H1 (cell line): ENCODE results near the gene ZDHHC23. TPM values are rescaled to one million over a fixed set of nuclear protein-coding genes. Genes with fewer than 3 reads are reported as not detected.

ENCODE experiments used
- CTCF ChIA-PET: fragments of 300-600 bp; sonication (Branson Sonifier 250); formaldehyde crosslinking; loops from one replicate; lab custom pipeline; 2021; ENCODE audit not compliant: partially characterized antibody; lab: Charles Lee
- POLR2A ChIA-PET: fragments of 300-600 bp; sonication (Branson Sonifier 250); formaldehyde crosslinking; loops from one replicate; lab custom pipeline; 2021; ENCODE audit warnings: inconsistent platforms; ENCODE audit not compliant: partially characterized antibody; lab: Charles Lee
- DNase-seq, 2 experiments: peaks; one replicate each; pipeline versions ENCODE4 v3.0.0 to v3.0.0-alpha.2; 2010 to 2022; ENCODE audit warnings: low spot score in 2 of 2, low read depth in 1 of 2, mixed read lengths in 1 of 2
- FAIRE-seq: peaks from 2 replicates; lab custom pipeline; 2011; peaks lifted over from hg19 to GRCh38; lab: Jason Lieb, UNC
- H2AFZ ChIP-seq: 2 replicates; pipeline ENCODE4 v1.8.1; 2012; ENCODE audit warnings: low read length, inconsistent platforms
- H2AK5ac ChIP-seq: 2 replicates; pipeline ENCODE4 v1.6.1; 2013; ENCODE audit warnings: low read depth, low read length
- H2BK120ac ChIP-seq: replicated peaks from 2 replicates; pipeline ENCODE3; 2013; ENCODE audit warnings: low read depth, low read length, inconsistent platforms
- H2BK12ac ChIP-seq: 2 replicates; pipeline ENCODE4 v1.6.1; 2013; ENCODE audit warnings: low read depth, low read length
- H2BK15ac ChIP-seq: 2 replicates; pipeline ENCODE4 v1.6.1; 2013; ENCODE audit warnings: low read length
- H2BK20ac ChIP-seq: 2 replicates; pipeline ENCODE4 v1.6.1; 2013; ENCODE audit warnings: low read length
- H2BK5ac ChIP-seq: 2 replicates; pipeline ENCODE4 v1.6.1; 2013; ENCODE audit warnings: low read depth, low read length
- H3K14ac ChIP-seq: 2 replicates; pipeline ENCODE4 v1.6.1; 2013; ENCODE audit warnings: inconsistent platforms; ENCODE audit not compliant: insufficient read length
- H3K18ac ChIP-seq: 2 replicates; pipeline ENCODE4 v1.6.1; 2013; ENCODE audit warnings: low read length; ENCODE audit errors: extremely low read depth
- H3K23ac ChIP-seq: 2 replicates; pipeline ENCODE4 v1.6.1; 2013; ENCODE audit warnings: inconsistent platforms; ENCODE audit not compliant: insufficient read length
- H3K23me2 ChIP-seq: 2 replicates; pipeline ENCODE4 v1.6.1; 2013; ENCODE audit warnings: low read depth, low read length
- H3K27ac ChIP-seq: 2 replicates; pipeline ENCODE4 v1.6.1; 2011; ENCODE audit warnings: low read depth, low read length, inconsistent platforms
- H3K27me3 ChIP-seq, 4 experiments: replicated peaks in 1 of 4; 1 replicate in 1 of 4; 2 replicates in 3 of 4; pipeline versions ENCODE4 v1.6.1 to v1.8.1; 2011 to 2013; ENCODE audit warnings: low read length in 3 of 4, mild to moderate bottlenecking in 3 of 4, inconsistent platforms in 2 of 4, mixed read lengths in 2 of 4, moderate library complexity in 1 of 4; ENCODE audit not compliant: control insufficient read depth in 3 of 4, insufficient read depth in 3 of 4; ENCODE audit errors: extremely low read depth in 1 of 4
- H3K36me3 ChIP-seq, 4 experiments: 2 replicates each; pipeline versions ENCODE4 v1.6.1 to v1.8.1; 2011 to 2013; ENCODE audit warnings: mild to moderate bottlenecking in 4 of 4, low read length in 3 of 4, moderate library complexity in 2 of 4, control low read depth in 1 of 4, inconsistent platforms in 1 of 4; ENCODE audit not compliant: insufficient read depth in 4 of 4, control insufficient read depth in 2 of 4
- H3K4ac ChIP-seq: replicated peaks from 2 replicates; pipeline ENCODE3; 2013; ENCODE audit warnings: low read length, low read depth, mixed read lengths, inconsistent platforms; ENCODE audit not compliant: insufficient read length
- H3K4me1 ChIP-seq, 4 experiments: replicated peaks in 1 of 4; 1 replicate in 1 of 4; 2 replicates in 3 of 4; pipeline versions ENCODE4 v1.6.1 to v1.8.1; 2011 to 2013; ENCODE audit warnings: low read length in 3 of 4, inconsistent platforms in 2 of 4, mixed read lengths in 1 of 4; ENCODE audit not compliant: insufficient read depth in 4 of 4, control insufficient read depth in 3 of 4
- H3K4me2 ChIP-seq, 2 experiments: 2 replicates each; pipeline versions ENCODE4 v1.6.1 to v1.8.1; 2011 to 2013; ENCODE audit warnings: low read depth in 2 of 2, low read length in 2 of 2, control low read depth in 1 of 2, inconsistent platforms in 1 of 2, mild to moderate bottlenecking in 1 of 2; ENCODE audit not compliant: insufficient read depth in 1 of 2
- H3K4me3 ChIP-seq, 4 experiments: fragments of 200-600, 300-600 bp in 1 of 4; sonication (generic), shearing (Covaris generic), sonication (Bioruptor Twin) in 1 of 4; 2 replicates each; pipeline versions ENCODE4 v1.5.1 to v1.8.1; 2011 to 2016; ENCODE audit warnings: low read length in 4 of 4, low read depth in 3 of 4, control low read depth in 2 of 4, inconsistent platforms in 2 of 4, mild to moderate bottlenecking in 2 of 4, mixed read lengths in 1 of 4, moderate library complexity in 1 of 4; ENCODE audit not compliant: insufficient read depth in 2 of 4; ENCODE audit errors: extremely low read depth in 1 of 4
- H3K56ac ChIP-seq: replicated peaks from 2 replicates; pipeline ENCODE3; 2013; ENCODE audit warnings: low read depth, mild to moderate bottlenecking, mixed read lengths, low read length, inconsistent platforms; ENCODE audit not compliant: insufficient read length
- H3K79me1 ChIP-seq: 2 replicates; pipeline ENCODE4 v1.6.1; 2013; ENCODE audit warnings: low read depth, low read length, control low read depth
- H3K79me2 ChIP-seq, 2 experiments: 2 replicates each; pipeline versions ENCODE4 v1.6.1 to v1.8.1; 2012 to 2013; ENCODE audit warnings: low read length in 2 of 2, mild to moderate bottlenecking in 2 of 2, inconsistent platforms in 1 of 2; ENCODE audit not compliant: insufficient read depth in 2 of 2, control insufficient read depth in 1 of 2
- H3K9ac ChIP-seq, 4 experiments: replicated peaks in 1 of 4; 1 replicate in 1 of 4; 2 replicates in 3 of 4; pipeline versions ENCODE4 v1.6.1 to v1.8.1; 2011 to 2013; ENCODE audit warnings: low read depth in 3 of 4, low read length in 3 of 4, control low read depth in 2 of 4, mild to moderate bottlenecking in 2 of 4, moderate library complexity in 2 of 4, inconsistent platforms in 1 of 4; ENCODE audit errors: extremely low read depth in 1 of 4
- H3K9me3 ChIP-seq, 2 experiments: 2 replicates each; pipeline versions ENCODE4 v1.6.1 to v1.8.1; 2012 to 2013; ENCODE audit warnings: mild to moderate bottlenecking in 2 of 2, moderate library complexity in 2 of 2, control low read depth in 1 of 2, inconsistent platforms in 1 of 2, low read depth in 1 of 2, low read length in 1 of 2, mixed read lengths in 1 of 2; ENCODE audit not compliant: insufficient read depth in 2 of 2
- H4K20me1 ChIP-seq, 2 experiments: replicated peaks in 1 of 2; 2 replicates each; pipeline versions ENCODE3 to v1.8.1; 2011 to 2013; ENCODE audit warnings: inconsistent platforms in 2 of 2, low read length in 2 of 2, mild to moderate bottlenecking in 1 of 2; ENCODE audit not compliant: insufficient read depth in 2 of 2, control insufficient read depth in 1 of 2
- H4K5ac ChIP-seq: 2 replicates; pipeline ENCODE4 v1.6.1; 2013; ENCODE audit warnings: low read length, low read depth, mixed read lengths, inconsistent platforms; ENCODE audit not compliant: insufficient read length
- H4K8ac ChIP-seq: 2 replicates; pipeline ENCODE4 v1.8.0; 2013; ENCODE audit warnings: mild to moderate bottlenecking, moderate library complexity, low read length, inconsistent platforms; ENCODE audit not compliant: insufficient read depth; ENCODE audit errors: extremely low read depth
- H4K91ac ChIP-seq: replicated peaks from 2 replicates; pipeline ENCODE3; 2013; ENCODE audit warnings: low read length, mixed read lengths, inconsistent platforms; ENCODE audit not compliant: insufficient read length
- JUND ChIP-seq: IDR thresholded peaks from 2 replicates; pipeline ENCODE4 v1.6.1; 2011; ENCODE audit warnings: mild to moderate bottlenecking, improper control_type of control experiment, low read length
- NRF1 ChIP-seq: IDR thresholded peaks from 2 replicates; pipeline ENCODE4 v1.6.1; 2011; ENCODE audit warnings: mild to moderate bottlenecking, low read depth, low read length, improper control_type of control experiment
- SP2 ChIP-seq: IDR thresholded peaks from 2 replicates; pipeline ENCODE4 v1.6.1; 2012; ENCODE audit warnings: mild to moderate bottlenecking, low read length, inconsistent platforms
- SUZ12 ChIP-seq: fragments of 200-600 bp; sonication (generic); IDR thresholded peaks from 2 replicates; pipeline ENCODE4 v1.6.1; 2012; ENCODE audit warnings: mild to moderate bottlenecking, inconsistent platforms, low read length, moderate library complexity, mixed read lengths
- WGBS, 2 experiments: shearing (Covaris generic) in 1 of 2; methylation state at CpG; one replicate each; pipeline versions ENCODE4 v1.1.6 to v1.1.7; 2013 to 2015; ENCODE audit warnings: low lambda C conversion rate in 2 of 2, mixed read lengths in 2 of 2, inconsistent platforms in 1 of 2, low coverage in 1 of 2, missing lambda C conversion rate in 1 of 2; ENCODE audit not compliant: insufficient replicate concordance in 2 of 2, insufficient coverage in 1 of 2, insufficient read length in 1 of 2; ENCODE audit errors: extremely low coverage in 1 of 2, missing lambda C conversion rate in 1 of 2; 5-methylcytosine and 5-hydroxymethylcytosine counted together
- polyA plus RNA-seq, 7 experiments: library from polyadenylated mRNA; depleted of rRNA in 3 of 7; stranded (reverse) in 5 of 7; unstranded in 2 of 7; fragments of >200 nt in 5 of 7; fragments of 200-250 nt in 2 of 7; gene quantifications; 1 replicate in 5 of 7; 2 replicates in 1 of 7; 4 replicates in 1 of 7; pipeline versions ENCODE4 v1.2.1 to v1.2.3, GENCODE V29; 2011 to 2013; ENCODE audit warnings: missing spikeins in 2 of 7, mixed read lengths in 2 of 7
- total RNA-seq: library from RNA; stranded (reverse); fragmentation: NEBNext Ultra II Directional; extraction: Animal tissue kit (Norgen Biotek cat#: 25700); gene quantifications from 2 replicates; pipeline ENCODE4 v1.2.1, GENCODE V29; 2021

ZDHHC23 gene
- total and polyA plus RNA-seq, 2 of the 8 experiments (the other 6 are each of a cell fraction or from before 2014, with no cell fraction given), result 6.2 to 15.7 TPM

- Histone ChIP-seq H3K79me1 (no peaks in the 10 kb centered on the region), H3K36me3 (no peaks in the 10 kb centered on the region), H3K4ac (no peak overlapping the region), H3K23ac (no peak overlapping the region), H3K4me2 (peak overlapping the region; percentile 81 to 90), H2BK5ac (no peak overlapping the region), H3K27ac (no peak overlapping the region), H4K8ac (no peak overlapping the region), H3K79me2 (no peaks in the 10 kb centered on the region), H3K9me3 (no peaks in the 10 kb centered on the region), H3K27me3 (0 out of 7 replicates have a peak, but pooled peaks cover 0 to 3% (median 1%) of the 10 kb centered on the region in 4 experiments), H2BK20ac (no peak overlapping the region), H2AFZ (peak overlapping the region; percentile 49; the same call in 1 of the 2 replicates), H2BK120ac (no peak overlapping the region), H2BK12ac (no peak overlapping the region), H3K14ac (no peak overlapping the region), H2BK15ac (no peak overlapping the region), H3K9ac (no peak overlapping the region), H4K20me1 (no peaks in the 10 kb centered on the region), H4K5ac (no peak overlapping the region), H3K23me2 (peaks cover 5% of the 10 kb centered on the region; the same call in 1 of the 2 replicates), H3K4me3 (peak overlapping the region; percentile 52 to 78 (median 68)), H2AK5ac (no peak overlapping the region), H3K56ac (no peak overlapping the region), H3K18ac (no peak overlapping the region), H3K4me1 (peaks cover 0 to 4% (median 0%) of the 10 kb centered on the region in 4 experiments; a peak in 3 of 7 replicates), H4K91ac (no peak overlapping the region)
- WGBS, 2 experiments, result 59% methylated on average over 7 of the region's 7 CpGs; no CpG with 5 or more reads in 1 of the 2 experiments
- DNase-seq (no peak), FAIRE-seq (no peak)
- ChIA-PET CTCF (no interaction called here), POLR2A (no interaction called here)
- no peak for TF ChIP-seq SP2
- no peak for TF ChIP-seq SUZ12
- TF ChIP-seq NRF1, result no peak
- TF ChIP-seq JUND, result no peak
These were observed 982 bp upstream of the ZDHHC23 start for GRCh38 chr3:113946831-113947230.
